Neural progenitor cell (in vitro differentiated cells): ENCODE data around the gene HS3ST3A1. TPM values are rescaled to one million over a fixed set of nuclear protein-coding genes. Genes with fewer than 3 reads are reported as not detected.

Experiments used
- DNase-seq: peaks from one replicate; pipeline ENCODE4 v3.0.0-alpha.2; 2016; ENCODE audit warnings: low spot score
- H2AFZ ChIP-seq: fragments of 200-600 bp; sonication (generic); replicated peaks from 2 replicates; pipeline ENCODE4 v1.6.1; 2016; ENCODE audit warnings: antibody characterized with exemption
- H3F3A ChIP-seq: fragments of 200-600 bp; sonication (generic); 2 replicates; pipeline ENCODE4 v1.6.1; 2016; ENCODE audit warnings: antibody characterized with exemption, low read depth
- H3K27ac ChIP-seq: fragments of 200-600 bp; sonication (generic); 2 replicates; pipeline ENCODE4 v1.5.1; 2016; ENCODE audit warnings: mild to moderate bottlenecking
- H3K27me3 ChIP-seq: fragments of 200-600 bp; sonication (generic); 2 replicates; pipeline ENCODE4 v1.6.1; 2016; ENCODE audit warnings: mild to moderate bottlenecking, moderate library complexity
- H3K36me3 ChIP-seq: fragments of 200-600 bp; sonication (generic); 2 replicates; pipeline ENCODE4 v1.5.1; 2016
- H3K4me1 ChIP-seq: fragments of 200-600 bp; sonication (generic); 2 replicates; pipeline ENCODE4 v1.6.1; 2016; ENCODE audit warnings: mixed run types
- H3K4me2 ChIP-seq: fragments of 200-600 bp; sonication (generic); 2 replicates; pipeline ENCODE4 v1.6.1; 2016
- H3K4me3 ChIP-seq: fragments of 200-600 bp; sonication (generic); 2 replicates; pipeline ENCODE4 v1.5.1; 2016
- H3K79me2 ChIP-seq: fragments of 200-600 bp; sonication (generic); 2 replicates; pipeline ENCODE4 v1.6.1; 2016; ENCODE audit warnings: low read depth
- H3K9ac ChIP-seq: fragments of 200-600 bp; sonication (generic); 2 replicates; pipeline ENCODE4 v1.6.1; 2016
- H3K9me3 ChIP-seq: fragments of 200-600 bp; sonication (generic); 2 replicates; pipeline ENCODE4 v1.5.1; 2016; ENCODE audit warnings: low read depth
- H4K20me1 ChIP-seq: fragments of 200-600 bp; sonication (generic); 2 replicates; pipeline ENCODE4 v1.6.1; 2016; ENCODE audit warnings: low read depth
- H3K27ac Mint-ChIP-seq: 3 replicates; pipeline ENCODE4 v1.8.0; 2021; ENCODE audit warnings: mixed read lengths
- H3K27me3 Mint-ChIP-seq: 2 replicates; pipeline ENCODE4 v1.8.0; 2022; ENCODE audit warnings: low read depth, mild to moderate bottlenecking, inconsistent platforms, moderate library complexity, mixed read lengths; ENCODE audit not compliant: insufficient read depth
- H3K36me3 Mint-ChIP-seq: 3 replicates; pipeline ENCODE4 v1.8.0; 2021; ENCODE audit warnings: mixed read lengths
- H3K4me1 Mint-ChIP-seq: 3 replicates; pipeline ENCODE4 v1.8.0; 2021; ENCODE audit warnings: mixed read lengths
- H3K4me3 Mint-ChIP-seq: 3 replicates; pipeline ENCODE4 v1.8.0; 2021; ENCODE audit warnings: mild to moderate bottlenecking, moderate library complexity, mixed read lengths
- H3K9me3 Mint-ChIP-seq: 3 replicates; pipeline ENCODE4 v1.8.0; 2020; ENCODE audit warnings: mixed read lengths
- EZH2 ChIP-seq: fragments of 200-600 bp; sonication (generic); IDR thresholded peaks from 2 replicates; pipeline ENCODE4 v1.6.1; 2017; ENCODE audit warnings: antibody characterized with exemption, mild to moderate bottlenecking, moderate library complexity
- EZH2phosphoT487 ChIP-seq: fragments of 200-600 bp; sonication (generic); IDR thresholded peaks from 2 replicates; pipeline ENCODE4 v1.6.1; 2017; ENCODE audit warnings: antibody characterized with exemption
- total RNA-seq: library from RNA; depleted of rRNA; stranded (reverse); fragments of >200 nt; gene quantifications from 2 replicates; pipeline ENCODE4 v1.2.3, GENCODE V29; 2015; ENCODE audit warnings: low replicate concordance
- TF ChIP-seq, protein P1 (sequence below): fragments of 200-600 bp; sonication (generic); IDR thresholded peaks from 2 replicates; pipeline ENCODE4 v1.5.1; 2017; ENCODE audit warnings: antibody characterized with exemption, mild to moderate bottlenecking

Gene HS3ST3A1
- total RNA-seq, 1 donor from 2014 or later, result 3.0 TPM

DNA sequence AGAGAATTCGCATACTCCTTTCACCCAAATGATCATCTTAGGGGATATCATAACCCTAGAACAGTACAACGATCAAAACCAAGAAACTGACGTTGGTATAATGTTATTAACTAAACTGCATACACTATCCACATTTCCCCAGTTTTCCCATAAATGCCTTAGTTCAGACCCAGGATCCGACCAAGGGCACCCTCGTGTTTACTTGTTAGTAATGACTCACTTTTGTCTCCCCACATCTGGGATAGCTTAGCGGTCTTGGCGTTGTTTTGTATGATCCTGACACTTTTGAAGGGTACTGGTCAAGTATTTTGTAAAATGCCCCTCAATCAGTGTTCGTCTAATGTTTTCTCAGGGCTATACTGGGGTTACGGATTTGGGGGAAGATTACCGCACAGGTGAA is 8.0 kb downstream of the HS3ST3A1 start:
- Mint-ChIP-seq H3K36me3 (no peaks in the 10 kb centered on the region), H3K4me3 (no peak overlapping the region), H3K4me1 (peaks cover 21% of the 10 kb centered on the region), H3K9me3 (no peaks in the 10 kb centered on the region), H3K27ac (peak overlapping the region; percentile 29), H3K27me3 (no peaks in the 10 kb centered on the region)
- no peak for DNase-seq
- no peaks in the 10 kb centered on the region for H3K79me2 ChIP-seq
- no peaks in the 10 kb centered on the region for H3K36me3 ChIP-seq
- no peaks in the 10 kb centered on the region for H3K9me3 ChIP-seq
- H3K9ac ChIP-seq, result no peak overlapping the region
- H3K4me3 ChIP-seq, result no peak overlapping the region
- H2AFZ ChIP-seq, result no peak overlapping the region
- H3K4me1 ChIP-seq, result peaks cover 10% of the 10 kb centered on the region
- no peaks in the 10 kb centered on the region for H3K27me3 ChIP-seq
- no peak overlapping the region for H3K4me2 ChIP-seq
- H4K20me1 ChIP-seq, result no peaks in the 10 kb centered on the region
- no peak for TF ChIP-seq EZH2phosphoT487
- TF ChIP-seq, protein P1, sequence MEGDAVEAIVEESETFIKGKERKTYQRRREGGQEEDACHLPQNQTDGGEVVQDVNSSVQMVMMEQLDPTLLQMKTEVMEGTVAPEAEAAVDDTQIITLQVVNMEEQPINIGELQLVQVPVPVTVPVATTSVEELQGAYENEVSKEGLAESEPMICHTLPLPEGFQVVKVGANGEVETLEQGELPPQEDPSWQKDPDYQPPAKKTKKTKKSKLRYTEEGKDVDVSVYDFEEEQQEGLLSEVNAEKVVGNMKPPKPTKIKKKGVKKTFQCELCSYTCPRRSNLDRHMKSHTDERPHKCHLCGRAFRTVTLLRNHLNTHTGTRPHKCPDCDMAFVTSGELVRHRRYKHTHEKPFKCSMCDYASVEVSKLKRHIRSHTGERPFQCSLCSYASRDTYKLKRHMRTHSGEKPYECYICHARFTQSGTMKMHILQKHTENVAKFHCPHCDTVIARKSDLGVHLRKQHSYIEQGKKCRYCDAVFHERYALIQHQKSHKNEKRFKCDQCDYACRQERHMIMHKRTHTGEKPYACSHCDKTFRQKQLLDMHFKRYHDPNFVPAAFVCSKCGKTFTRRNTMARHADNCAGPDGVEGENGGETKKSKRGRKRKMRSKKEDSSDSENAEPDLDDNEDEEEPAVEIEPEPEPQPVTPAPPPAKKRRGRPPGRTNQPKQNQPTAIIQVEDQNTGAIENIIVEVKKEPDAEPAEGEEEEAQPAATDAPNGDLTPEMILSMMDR, result no peak
- no peak for TF ChIP-seq EZH2
- H3K27ac ChIP-seq, result no peak overlapping the region
- peaks cover 2% of the 10 kb centered on the region for H3F3A ChIP-seq

DNA sequence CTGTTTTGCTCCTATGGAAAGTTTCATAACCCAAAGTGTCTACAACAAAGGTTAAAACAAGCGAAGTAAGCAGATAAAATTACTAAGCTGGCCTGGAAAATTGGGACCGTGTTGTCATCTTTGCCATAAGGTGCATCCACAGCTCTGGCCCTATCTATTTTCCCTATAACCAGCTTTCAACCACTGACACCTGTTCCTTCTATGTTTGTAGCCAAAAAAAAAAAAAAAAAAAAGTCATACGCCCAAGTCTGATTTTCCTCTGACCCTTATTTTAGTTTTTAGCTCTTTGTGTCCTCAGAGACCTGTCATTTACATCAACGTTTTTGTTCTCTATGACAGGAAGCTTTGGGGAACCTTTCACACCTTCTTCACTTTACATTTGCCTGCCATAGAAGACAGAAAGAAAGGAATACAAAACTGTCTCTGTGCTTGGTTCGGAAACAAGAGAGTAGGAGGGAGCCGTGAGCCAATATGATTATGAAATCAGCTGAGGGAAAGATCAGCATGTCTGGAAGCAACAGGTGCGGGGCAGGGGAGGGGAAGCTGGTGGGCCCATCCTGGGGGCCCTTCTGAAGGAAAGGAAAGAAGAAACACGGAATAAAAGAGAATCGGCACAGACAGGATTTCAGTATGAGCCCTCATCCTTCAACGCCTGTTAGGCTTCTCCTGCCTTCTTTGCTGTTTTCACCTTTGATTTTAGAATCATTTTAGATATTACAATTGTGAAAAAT is 8.5 kb downstream of the HS3ST3A1 start:
- no peaks in the 10 kb centered on the region for H3K27me3 ChIP-seq
- H3K9ac ChIP-seq, result no peak overlapping the region
- Mint-ChIP-seq H3K27me3 (no peaks in the 10 kb centered on the region), H3K4me3 (no peak overlapping the region), H3K36me3 (no peaks in the 10 kb centered on the region), H3K27ac (no peak overlapping the region), H3K4me1 (peaks cover 18% of the 10 kb centered on the region), H3K9me3 (no peaks in the 10 kb centered on the region)
- H3K9me3 ChIP-seq, result no peaks in the 10 kb centered on the region
- TF ChIP-seq EZH2 (no peak), EZH2phosphoT487 (no peak)
- TF ChIP-seq, protein P1, result no peak
- DNase-seq, result no peak
- H3K4me1 ChIP-seq, result peaks cover 4% of the 10 kb centered on the region
- no peaks in the 10 kb centered on the region for H3K79me2 ChIP-seq
- no peaks in the 10 kb centered on the region for H3F3A ChIP-seq
- H3K4me2 ChIP-seq, result no peak overlapping the region
- no peaks in the 10 kb centered on the region for H4K20me1 ChIP-seq
- no peak overlapping the region for H3K27ac ChIP-seq
- H3K36me3 ChIP-seq, result no peaks in the 10 kb centered on the region
- no peak overlapping the region for H2AFZ ChIP-seq
- H3K4me3 ChIP-seq, result no peak overlapping the region

DNA sequence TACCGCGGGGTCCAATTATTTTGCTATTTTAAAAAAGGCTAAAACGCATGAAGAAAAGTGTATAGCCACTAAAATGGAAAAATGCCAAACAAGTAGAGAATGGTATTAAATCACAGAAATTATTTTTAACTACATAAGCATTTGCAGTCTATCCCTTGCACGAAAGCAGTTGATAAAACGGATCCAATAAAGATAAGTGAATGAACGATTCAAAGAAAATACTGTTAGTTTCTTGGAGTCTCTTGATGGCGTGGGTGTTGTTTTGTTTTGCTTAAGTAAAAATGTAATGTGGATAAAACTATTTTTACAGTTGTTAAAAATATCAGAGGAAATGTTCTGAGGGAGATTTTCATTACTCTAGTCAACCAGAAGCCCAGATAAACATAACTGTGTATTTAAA is 9.3 kb downstream of the HS3ST3A1 start:
- Mint-ChIP-seq H3K27ac (no peak overlapping the region), H3K36me3 (no peaks in the 10 kb centered on the region), H3K4me3 (no peak overlapping the region), H3K9me3 (no peaks in the 10 kb centered on the region), H3K27me3 (no peaks in the 10 kb centered on the region), H3K4me1 (peaks cover 17% of the 10 kb centered on the region)
- no peak overlapping the region for H3K4me3 ChIP-seq
- H3K79me2 ChIP-seq, result no peaks in the 10 kb centered on the region
- H3K4me2 ChIP-seq, result no peak overlapping the region
- no peak overlapping the region for H3K9ac ChIP-seq
- H3K36me3 ChIP-seq, result no peaks in the 10 kb centered on the region
- H4K20me1 ChIP-seq, result no peaks in the 10 kb centered on the region
- H3K27ac ChIP-seq, result no peak overlapping the region
- TF ChIP-seq EZH2phosphoT487, result no peak
- no peak for TF ChIP-seq EZH2
- TF ChIP-seq, protein P1, result no peak
- H3F3A ChIP-seq, result no peaks in the 10 kb centered on the region
- no peaks in the 10 kb centered on the region for H3K27me3 ChIP-seq
- H3K9me3 ChIP-seq, result no peaks in the 10 kb centered on the region
- H3K4me1 ChIP-seq, result peaks cover 4% of the 10 kb centered on the region
- no peak for DNase-seq
- H2AFZ ChIP-seq, result no peak overlapping the region
